NCI-H1436 (cell line): ENCODE measurements around the gene ZNF746.

Source experiments
- DNase-seq: peaks from one replicate; lab custom pipeline; 2025; lab: John Stamatoyannopoulos, UW

The ZNF746 gene

DNA sequence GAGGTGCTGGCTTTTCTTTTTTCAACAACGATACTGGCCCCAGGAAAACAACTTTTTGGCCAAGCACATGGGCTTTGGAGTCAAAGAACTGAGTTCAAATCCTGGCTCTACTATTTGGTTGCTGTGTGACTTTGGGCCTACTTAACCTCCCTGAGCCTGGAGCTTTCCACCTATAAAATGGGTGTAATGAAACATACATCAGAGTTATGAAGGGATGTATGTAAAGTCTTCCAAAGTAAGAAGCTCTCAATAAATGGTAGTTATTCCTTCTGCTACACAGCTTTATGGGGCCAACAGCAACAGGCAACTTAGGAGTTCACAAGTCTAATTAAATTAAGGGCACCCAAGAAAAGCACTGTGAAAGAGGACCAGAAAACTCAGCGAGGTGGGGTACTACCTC, 69.7 kb downstream of the ZNF746 start:
- DNase-seq: no peak

- no peak for DNase-seq
Observed at GRCh38 chr7:149427096-149427680, 70.4 kb downstream of the ZNF746 start.

- no peak for DNase-seq
Observed at GRCh38 chr7:149423449-149424110, 74.0 kb downstream of the ZNF746 start.

DNA sequence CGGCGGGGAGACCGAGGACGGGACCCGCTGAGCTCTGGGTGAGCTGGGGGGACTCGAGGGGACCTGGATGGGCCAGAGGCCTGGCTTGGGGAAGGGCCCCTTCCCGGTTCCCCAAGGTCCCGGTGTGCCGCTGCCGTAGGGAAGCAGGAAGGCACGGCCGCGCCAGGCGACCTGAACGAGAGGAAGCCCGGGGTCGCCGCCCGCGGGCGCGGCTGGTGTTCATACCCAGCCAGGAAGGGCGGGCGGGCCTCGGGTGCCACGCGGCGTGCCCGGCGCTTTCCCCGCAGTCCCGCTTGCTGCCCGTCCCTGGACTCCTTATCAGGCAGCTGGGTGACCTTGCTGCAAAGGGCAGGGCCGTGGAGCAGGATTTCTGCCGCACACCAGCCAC, 74.7 kb downstream of the ZNF746 start:
- DNase-seq: no peak
